Superior temporal gyrus (tissue), 1 donor: ENCODE measurements around the gene EPSTI1.

Experiments used
- DNase-seq: peaks from one replicate; pipeline ENCODE4 v3.0.0-alpha.2; 2016; ENCODE audit errors: extremely low spot score

EPSTI1 gene

DNA sequence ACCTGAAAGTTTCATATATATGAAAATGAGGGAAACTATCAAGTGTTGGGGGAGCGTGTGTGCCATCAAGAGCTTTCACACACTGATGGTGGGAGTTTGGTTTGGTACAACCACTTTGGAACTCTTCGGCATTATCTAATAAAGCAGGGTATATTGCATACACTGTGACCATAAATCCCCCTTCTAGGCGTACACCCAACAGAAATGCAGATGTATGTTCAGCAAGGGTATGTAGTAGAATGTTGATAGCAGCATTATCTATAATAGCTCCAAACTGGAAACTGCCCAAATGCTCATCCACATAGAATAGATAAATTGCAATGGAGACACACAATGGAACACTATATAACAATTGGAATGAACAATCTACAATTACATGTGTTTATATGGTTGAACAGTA, 139.9 kb downstream of the EPSTI1 start:
- no peak for DNase-seq

DNA sequence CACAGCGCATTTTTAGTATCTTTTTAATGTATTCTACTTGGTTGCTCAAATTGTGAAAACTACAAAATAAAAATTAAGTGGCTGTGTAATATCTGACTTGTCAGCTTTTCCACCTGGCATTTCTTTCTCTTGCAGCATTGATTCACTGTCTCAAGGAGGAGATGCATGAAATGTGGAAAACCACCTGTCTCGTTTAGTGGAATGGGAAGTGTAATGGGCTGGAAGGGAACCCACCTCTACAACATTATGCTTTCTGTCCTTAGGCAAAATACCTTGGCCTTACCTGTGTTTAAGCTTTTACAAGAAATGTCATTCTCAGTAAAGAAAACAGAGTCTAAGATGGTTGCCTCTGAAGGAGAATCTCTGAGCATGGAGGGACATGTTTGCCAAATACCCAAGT, 142.8 kb downstream of the EPSTI1 start:
- no peak for DNase-seq

DNA sequence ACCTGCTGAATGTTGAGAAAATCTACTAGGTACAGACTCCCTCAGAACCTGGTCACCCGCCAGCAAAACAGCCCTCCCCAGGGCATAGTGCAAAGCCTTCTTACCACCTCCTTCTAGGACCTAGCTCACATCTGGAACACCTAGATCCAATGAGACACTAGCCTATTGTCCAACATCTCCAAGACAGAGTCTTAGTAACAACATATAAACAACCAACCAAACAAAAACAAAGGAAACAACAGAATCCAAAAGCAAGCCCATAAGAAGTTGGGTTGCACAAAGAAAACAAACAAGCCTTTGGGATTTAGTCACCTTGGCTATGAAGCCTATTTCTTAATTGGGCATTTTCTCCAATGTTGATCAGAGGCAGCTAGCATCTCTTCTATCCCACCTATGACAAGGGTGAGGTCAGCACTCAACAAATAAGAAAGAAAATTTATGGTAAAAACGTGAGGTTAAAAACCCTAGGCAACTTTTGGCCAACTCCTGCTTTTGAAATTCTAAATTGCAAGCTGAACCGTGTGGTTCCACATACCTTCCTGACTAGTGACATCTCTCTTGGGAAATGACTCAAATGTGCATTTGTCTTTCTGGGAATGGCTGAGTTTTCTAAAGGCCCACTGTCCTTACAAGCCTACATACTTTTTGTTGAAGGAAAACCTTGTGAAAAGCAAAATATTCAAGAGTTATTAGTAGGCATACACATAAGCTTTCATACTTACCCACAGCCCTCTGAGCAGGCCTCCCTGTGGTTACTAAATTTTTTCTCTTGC, 144.0 kb downstream of the EPSTI1 start:
- DNase-seq, result no peak

DNA sequence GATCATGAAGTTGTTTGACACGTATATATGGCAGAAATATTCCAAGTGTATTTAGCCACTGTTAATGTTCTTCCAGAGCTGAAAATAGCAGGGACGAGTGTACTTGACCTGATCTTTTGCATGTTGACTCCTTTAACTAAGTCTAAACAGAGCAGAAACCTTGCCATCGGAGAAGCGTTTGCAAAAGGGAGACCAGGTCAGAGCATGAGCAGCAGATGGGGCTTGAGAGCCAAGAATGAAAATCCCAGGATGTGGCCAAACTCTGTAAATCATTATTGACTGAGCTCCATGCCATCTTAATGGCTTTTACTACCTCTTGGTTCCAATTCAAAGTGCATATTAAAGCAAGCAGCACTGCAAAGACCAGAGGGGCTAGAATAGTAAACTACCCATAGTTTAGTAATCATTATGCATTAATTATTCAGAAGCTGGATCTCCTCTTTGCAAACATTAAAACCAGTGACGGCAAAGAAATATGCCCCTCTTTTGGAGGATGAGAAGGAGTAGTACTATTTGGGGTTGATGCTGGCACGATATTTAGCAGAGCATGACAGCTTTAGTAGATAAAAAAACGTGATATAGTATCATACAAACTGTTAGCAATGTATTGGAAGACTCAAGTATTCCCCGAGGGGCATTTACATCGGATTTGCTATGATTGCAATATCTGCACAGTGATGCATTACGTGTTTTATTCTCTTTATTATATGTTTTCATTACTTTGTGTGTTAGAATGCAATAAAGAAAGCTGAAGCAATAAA, 154.9 kb downstream of the EPSTI1 start:
- DNase-seq, result no peak
